Osteoblast (primary cell): ENCODE measurements around the gene ZNF440. TPM values are rescaled to one million over a fixed set of nuclear protein-coding genes. Genes with fewer than 3 reads are reported as not detected.

Experiments
- DNase-seq: peaks from one replicate; pipeline ENCODE4 v3.0.0; 2011; ENCODE audit warnings: low spot score, mixed read lengths; ENCODE audit not compliant: insufficient read length; ENCODE audit errors: missing footprints
- H2AFZ ChIP-seq: 2 replicates; pipeline ENCODE4 v1.6.0; 2011; ENCODE audit warnings: mild to moderate bottlenecking, low read length
- H3K27ac ChIP-seq: 2 replicates; pipeline ENCODE4 v1.5.1; 2011; ENCODE audit warnings: mild to moderate bottlenecking, low read depth, low read length, moderate library complexity
- H3K27me3 ChIP-seq: 2 replicates; pipeline ENCODE4 v1.6.0; 2012; ENCODE audit warnings: mild to moderate bottlenecking, control low read depth, inconsistent platforms, low read length, moderate library complexity; ENCODE audit not compliant: insufficient read depth
- H3K36me3 ChIP-seq: 2 replicates; pipeline ENCODE4 v1.5.1; 2011; ENCODE audit warnings: mild to moderate bottlenecking, low read length, control low read depth, moderate library complexity; ENCODE audit not compliant: insufficient read depth
- H3K4me1 ChIP-seq: 2 replicates; pipeline ENCODE4 v1.5.1; 2011; ENCODE audit warnings: mild to moderate bottlenecking, low read length, control low read depth, moderate library complexity; ENCODE audit not compliant: insufficient read depth
- H3K4me2 ChIP-seq: 2 replicates; pipeline ENCODE4 v1.6.0; 2011; ENCODE audit warnings: mild to moderate bottlenecking, low read length; ENCODE audit not compliant: insufficient read depth
- H3K4me3 ChIP-seq: fragments of 200-600 bp; sonication (generic); 3 replicates; pipeline ENCODE4 v1.5.1; 2012; ENCODE audit warnings: mild to moderate bottlenecking, low read length, inconsistent platforms; ENCODE audit not compliant: insufficient read depth
- H3K79me2 ChIP-seq: 2 replicates; pipeline ENCODE4 v1.6.0; 2012; ENCODE audit warnings: mild to moderate bottlenecking, low read length, control low read depth, inconsistent platforms; ENCODE audit not compliant: insufficient read depth
- H3K9me3 ChIP-seq: 2 replicates; pipeline ENCODE4 v1.5.1; 2011; ENCODE audit warnings: low read depth, low read length, control low read depth
- H4K20me1 ChIP-seq: 2 replicates; pipeline ENCODE4 v1.6.0; 2012; ENCODE audit warnings: mild to moderate bottlenecking, low read length, control low read depth; ENCODE audit not compliant: insufficient read depth
- CTCF ChIP-seq: IDR thresholded peaks from 2 replicates; pipeline ENCODE4 v1.5.1; 2011; ENCODE audit warnings: mild to moderate bottlenecking, low read depth, low read length, moderate library complexity; ENCODE audit errors: extremely low read depth
- total RNA-seq: library from RNA; depleted of rRNA; stranded (reverse); fragments of >200 nt; gene quantifications from 2 replicates; pipeline ENCODE4 v1.2.3, GENCODE V29; 2012

ZNF440 gene
- total RNA-seq, 1 donor: 11.2 TPM

GRCh38 chr19:11792942-11793341 is 21.1 kb upstream of the ZNF440 start:
- Histone ChIP-seq H2AFZ (no peak overlapping the region), H4K20me1 (peaks cover under 1% of the 10 kb centered on the region), H3K9me3 (peaks cover 2% of the 10 kb centered on the region), H3K27ac (no peak overlapping the region), H3K36me3 (no peaks in the 10 kb centered on the region), H3K27me3 (no peaks in the 10 kb centered on the region), H3K4me2 (no peak overlapping the region), H3K4me1 (peaks cover 5% of the 10 kb centered on the region), H3K79me2 (no peaks in the 10 kb centered on the region), H3K4me3 (no peak overlapping the region)
- TF ChIP-seq CTCF: no peak
- no peak for DNase-seq

DNA sequence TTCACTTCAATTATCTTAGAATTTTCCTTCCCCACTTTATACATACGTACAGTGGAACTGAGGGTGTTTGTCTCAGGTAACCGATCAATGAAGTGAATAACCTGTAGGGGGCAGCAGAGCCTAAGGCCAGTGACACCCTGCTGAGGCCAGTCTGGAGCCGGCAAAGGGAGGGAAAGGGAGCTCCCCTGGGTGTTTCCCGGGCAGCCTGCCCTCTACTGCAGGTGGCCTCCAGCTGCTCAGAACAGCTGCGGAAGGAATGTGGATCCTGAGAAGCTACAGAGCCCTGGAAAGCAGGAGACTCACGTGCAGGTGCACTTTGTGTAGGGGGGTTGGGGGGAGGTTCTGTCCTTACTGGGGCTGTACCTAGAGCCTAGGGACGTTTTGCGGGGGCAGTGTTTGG is 16.6 kb upstream of the ZNF440 start:
- no peak overlapping the region for H3K27ac ChIP-seq
- H3K27me3 ChIP-seq: no peaks in the 10 kb centered on the region
- peak overlapping the region; percentile 16 for H2AFZ ChIP-seq
- H3K79me2 ChIP-seq: no peaks in the 10 kb centered on the region
- H3K4me3 ChIP-seq: no peak overlapping the region
- H3K9me3 ChIP-seq: peaks cover 2% of the 10 kb centered on the region
- TF ChIP-seq CTCF: peak; percentile 72
- DNase-seq: peak; percentile 94
- no peaks in the 10 kb centered on the region for H3K36me3 ChIP-seq
- H3K4me2 ChIP-seq: peak overlapping the region; percentile 84
- H4K20me1 ChIP-seq: peaks cover 3% of the 10 kb centered on the region
- H3K4me1 ChIP-seq: peaks cover 8% of the 10 kb centered on the region

DNA sequence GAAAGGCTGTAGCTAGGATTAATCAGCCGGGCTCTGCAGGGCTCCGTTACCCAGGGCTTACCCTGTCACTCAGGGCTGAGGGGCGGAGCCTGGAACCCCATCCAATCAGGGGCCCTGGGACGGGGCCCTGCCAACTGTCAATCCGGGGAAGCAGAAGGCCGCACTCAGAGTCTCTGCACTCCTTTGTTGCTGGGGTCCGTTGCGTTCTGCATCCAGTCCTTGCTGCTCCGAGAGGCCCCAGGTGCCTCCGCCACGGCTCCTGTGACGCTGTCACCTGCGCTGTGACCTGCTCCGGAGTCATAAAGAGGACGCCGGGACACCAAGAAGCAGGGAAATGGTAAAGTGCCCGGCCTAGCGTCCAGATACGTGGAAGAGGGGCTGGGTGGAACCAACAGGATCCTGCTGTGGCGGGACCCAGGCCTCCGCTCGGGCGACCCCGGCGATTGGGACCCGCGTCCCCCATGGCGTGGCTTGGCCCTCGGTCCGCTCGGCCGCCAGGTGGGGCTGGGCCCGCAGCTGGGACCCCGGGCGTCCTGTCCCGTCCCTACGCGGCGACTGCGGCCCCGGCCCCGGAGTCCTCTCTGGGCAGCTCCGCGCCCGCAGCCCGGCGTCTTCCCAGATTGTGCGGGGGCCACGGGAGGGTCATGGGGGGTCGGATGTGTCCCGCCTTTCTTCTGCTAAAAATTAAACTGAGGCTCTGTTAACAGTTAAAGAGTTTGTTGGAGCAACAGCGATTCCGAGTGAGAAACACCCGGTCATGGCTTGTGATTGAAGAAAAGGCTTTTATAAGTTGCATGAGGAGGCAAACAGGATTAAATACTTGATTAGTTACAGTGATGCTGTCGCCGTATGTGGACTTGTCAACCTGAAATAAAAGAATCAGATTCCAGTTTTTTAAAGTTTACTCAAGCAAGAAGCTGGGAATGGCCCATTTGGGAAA is 15.4 kb upstream of the ZNF440 start, which contains the start of gene ZNF491:
Gene ZNF491, plus strand, starts transcription at position 133 of the 940 bp plus-strand sequence. CDS start 7,431 bp downstream, outside the sequence.
- TF ChIP-seq CTCF: no peak
- Histone ChIP-seq H3K79me2 (no peaks in the 10 kb centered on the region), H4K20me1 (peaks cover 3% of the 10 kb centered on the region), H3K4me1 (peaks cover 8% of the 10 kb centered on the region), H3K4me2 (peak within 1 kb of the TSS; percentile 84), H3K9me3 (peaks cover 7% of the 10 kb centered on the region), H3K36me3 (no peaks in the 10 kb centered on the region), H3K4me3 (peak within 1 kb of the TSS; percentile 88), H2AFZ (peak within 1 kb of the TSS; percentile 97), H3K27ac (peak within 1 kb of the TSS; percentile 71), H3K27me3 (no peaks in the 10 kb centered on the region)
- DNase-seq: peak; percentile 99
